ENCODE measurements around the gene RAG1.

DNA sequence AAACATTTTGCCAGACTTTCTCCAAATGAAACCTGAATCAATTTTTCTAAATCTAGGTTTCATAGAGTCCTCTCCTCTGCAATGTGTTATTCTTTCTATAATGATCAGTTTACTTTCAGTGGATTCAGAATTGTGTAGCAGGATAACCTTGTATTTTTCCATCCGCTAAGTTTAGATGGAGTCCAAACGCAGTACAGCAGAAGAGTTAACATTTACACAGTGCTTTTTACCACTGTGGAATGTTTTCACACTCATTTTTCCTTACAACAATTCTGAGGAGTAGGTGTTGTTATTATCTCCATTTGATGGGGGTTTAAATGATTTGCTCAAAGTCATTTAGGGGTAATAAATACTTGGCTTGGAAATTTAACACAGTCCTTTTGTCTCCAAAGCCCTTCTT is 9.6 kb downstream of the RAG1 start:
- TF ChIP-seq, protein P1, sequence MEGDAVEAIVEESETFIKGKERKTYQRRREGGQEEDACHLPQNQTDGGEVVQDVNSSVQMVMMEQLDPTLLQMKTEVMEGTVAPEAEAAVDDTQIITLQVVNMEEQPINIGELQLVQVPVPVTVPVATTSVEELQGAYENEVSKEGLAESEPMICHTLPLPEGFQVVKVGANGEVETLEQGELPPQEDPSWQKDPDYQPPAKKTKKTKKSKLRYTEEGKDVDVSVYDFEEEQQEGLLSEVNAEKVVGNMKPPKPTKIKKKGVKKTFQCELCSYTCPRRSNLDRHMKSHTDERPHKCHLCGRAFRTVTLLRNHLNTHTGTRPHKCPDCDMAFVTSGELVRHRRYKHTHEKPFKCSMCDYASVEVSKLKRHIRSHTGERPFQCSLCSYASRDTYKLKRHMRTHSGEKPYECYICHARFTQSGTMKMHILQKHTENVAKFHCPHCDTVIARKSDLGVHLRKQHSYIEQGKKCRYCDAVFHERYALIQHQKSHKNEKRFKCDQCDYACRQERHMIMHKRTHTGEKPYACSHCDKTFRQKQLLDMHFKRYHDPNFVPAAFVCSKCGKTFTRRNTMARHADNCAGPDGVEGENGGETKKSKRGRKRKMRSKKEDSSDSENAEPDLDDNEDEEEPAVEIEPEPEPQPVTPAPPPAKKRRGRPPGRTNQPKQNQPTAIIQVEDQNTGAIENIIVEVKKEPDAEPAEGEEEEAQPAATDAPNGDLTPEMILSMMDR (IDR thresholded peaks at IDR 0.05; ENCODE audit: low read depth, low read length): no peak
- TF ChIP-seq EZH2phosphoT487 (IDR thresholded peaks at IDR 0.05; ENCODE audit: low read depth): no peak

All from OCI-LY3 (cell line).